ENCODE measurements around the gene PAQR6.

DNA sequence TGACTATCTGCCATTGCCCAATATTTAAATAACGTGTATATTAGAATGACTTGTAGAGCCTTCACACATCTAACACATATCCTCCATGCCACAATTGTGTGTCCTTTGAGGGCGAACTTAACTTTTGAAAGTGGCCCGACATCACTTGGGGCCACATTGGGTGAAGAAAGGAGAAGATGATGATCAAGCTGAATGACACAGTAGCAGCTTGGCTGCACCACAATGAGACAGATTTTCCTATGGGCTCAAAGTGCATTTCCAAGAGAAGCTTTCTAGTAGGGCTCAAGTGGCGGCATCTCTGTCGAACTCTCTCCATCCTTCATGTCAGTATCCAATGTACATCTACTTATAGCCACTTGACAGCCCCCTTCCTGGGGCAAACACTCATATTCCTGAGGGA lies 9.6 kb downstream of the PAQR6 start:
- TF ChIP-seq EZH2 (IDR thresholded peaks at IDR 0.05; ENCODE audit: borderline replicate concordance, control insufficient read depth, low read depth, low read length) (no peak), NR2F1 (conservative IDR thresholded peaks at IDR 0.05) (no peak), POLR2A (IDR thresholded peaks at IDR 0.05; ENCODE audit: low read depth, low read length) (no peak), MXI1 (IDR thresholded peaks at IDR 0.05; ENCODE audit: low read depth, low read length) (no peak), RB1 (IDR thresholded peaks at IDR 0.05; ENCODE audit: borderline replicate concordance) (no peak), ESRRA (IDR thresholded peaks at IDR 0.05; ENCODE audit: low read length) (no peak), MYC (IDR thresholded peaks at IDR 0.05; ENCODE audit: insufficient read depth, insufficient read length, insufficient replicate concordance, low read length, severe bottlenecking) (no peak), NR2C2 (IDR thresholded peaks at IDR 0.05; ENCODE audit: borderline replicate concordance, control insufficient read depth, insufficient read length, low read depth) (no peak), RELA (IDR thresholded peaks at IDR 0.05; ENCODE audit: borderline replicate concordance, partially characterized antibody) (no peak), CBX3 (IDR thresholded peaks at IDR 0.05; ENCODE audit: borderline replicate concordance, low read depth) (no peak), CEBPB (IDR thresholded peaks at IDR 0.05; ENCODE audit: borderline replicate concordance in 1 of 2, low read depth in 2 of 2, low read length in 2 of 2) (no peak)
- TF ChIP-seq, protein P1, sequence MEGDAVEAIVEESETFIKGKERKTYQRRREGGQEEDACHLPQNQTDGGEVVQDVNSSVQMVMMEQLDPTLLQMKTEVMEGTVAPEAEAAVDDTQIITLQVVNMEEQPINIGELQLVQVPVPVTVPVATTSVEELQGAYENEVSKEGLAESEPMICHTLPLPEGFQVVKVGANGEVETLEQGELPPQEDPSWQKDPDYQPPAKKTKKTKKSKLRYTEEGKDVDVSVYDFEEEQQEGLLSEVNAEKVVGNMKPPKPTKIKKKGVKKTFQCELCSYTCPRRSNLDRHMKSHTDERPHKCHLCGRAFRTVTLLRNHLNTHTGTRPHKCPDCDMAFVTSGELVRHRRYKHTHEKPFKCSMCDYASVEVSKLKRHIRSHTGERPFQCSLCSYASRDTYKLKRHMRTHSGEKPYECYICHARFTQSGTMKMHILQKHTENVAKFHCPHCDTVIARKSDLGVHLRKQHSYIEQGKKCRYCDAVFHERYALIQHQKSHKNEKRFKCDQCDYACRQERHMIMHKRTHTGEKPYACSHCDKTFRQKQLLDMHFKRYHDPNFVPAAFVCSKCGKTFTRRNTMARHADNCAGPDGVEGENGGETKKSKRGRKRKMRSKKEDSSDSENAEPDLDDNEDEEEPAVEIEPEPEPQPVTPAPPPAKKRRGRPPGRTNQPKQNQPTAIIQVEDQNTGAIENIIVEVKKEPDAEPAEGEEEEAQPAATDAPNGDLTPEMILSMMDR (IDR thresholded peaks at IDR 0.05 in 2 of 3, conservative IDR thresholded peaks at IDR 0.05 in 1 of 3; ENCODE audit: control insufficient read depth in 2 of 3, extremely low read depth in 1 of 3, insufficient read depth in 1 of 3, low read depth in 3 of 3, low read length in 3 of 3), result no peak
- TF ChIP-seq, protein P2, sequence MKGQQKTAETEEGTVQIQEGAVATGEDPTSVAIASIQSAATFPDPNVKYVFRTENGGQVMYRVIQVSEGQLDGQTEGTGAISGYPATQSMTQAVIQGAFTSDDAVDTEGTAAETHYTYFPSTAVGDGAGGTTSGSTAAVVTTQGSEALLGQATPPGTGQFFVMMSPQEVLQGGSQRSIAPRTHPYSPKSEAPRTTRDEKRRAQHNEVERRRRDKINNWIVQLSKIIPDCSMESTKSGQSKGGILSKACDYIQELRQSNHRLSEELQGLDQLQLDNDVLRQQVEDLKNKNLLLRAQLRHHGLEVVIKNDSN (IDR thresholded peaks at IDR 0.05; ENCODE audit: borderline replicate concordance, extremely low read length, insufficient read depth, low read depth, low read length), result no peak

Data from GM12878 (cell line).